NCI-H2196 (cell line): ENCODE measurements around the gene MYO3A.
"Not testable (repeated sequence)": the region's sequence is repeated elsewhere in the genome, so short reads cannot be mapped to it uniquely, and the experiment has no call there.

Experiments
- DNase-seq: peaks from one replicate; lab custom pipeline; 2025; ENCODE audit not compliant: unreplicated experiment; lab: John Stamatoyannopoulos, UW

The MYO3A gene

DNA sequence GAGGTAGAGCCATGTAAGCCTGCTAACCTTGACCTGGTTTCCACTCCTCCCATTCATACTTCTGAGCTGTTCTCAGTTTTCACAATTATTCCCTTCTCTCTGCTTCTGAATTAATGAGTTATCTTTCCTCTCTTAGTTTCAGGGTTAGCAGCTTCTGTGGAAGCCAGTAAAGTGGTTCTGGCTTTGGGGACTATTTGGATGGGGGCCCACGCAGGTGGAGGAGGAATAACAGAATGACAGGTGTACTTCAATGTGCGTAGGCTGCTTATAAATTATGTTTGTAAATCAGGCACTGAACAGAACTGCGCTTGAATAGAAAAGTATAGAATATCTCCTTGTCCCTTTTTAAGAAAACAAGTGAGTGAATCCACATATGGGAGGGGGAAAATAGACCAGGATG is 153.6 kb downstream of the MYO3A start:
- DNase-seq: no peak

- no peak for DNase-seq
These were observed 156.0 kb downstream of the MYO3A start for GRCh38 chr10:26090026-26090425.

- no peak for DNase-seq
These were observed 156.7 kb downstream of the MYO3A start for GRCh38 chr10:26090762-26091161.

DNA sequence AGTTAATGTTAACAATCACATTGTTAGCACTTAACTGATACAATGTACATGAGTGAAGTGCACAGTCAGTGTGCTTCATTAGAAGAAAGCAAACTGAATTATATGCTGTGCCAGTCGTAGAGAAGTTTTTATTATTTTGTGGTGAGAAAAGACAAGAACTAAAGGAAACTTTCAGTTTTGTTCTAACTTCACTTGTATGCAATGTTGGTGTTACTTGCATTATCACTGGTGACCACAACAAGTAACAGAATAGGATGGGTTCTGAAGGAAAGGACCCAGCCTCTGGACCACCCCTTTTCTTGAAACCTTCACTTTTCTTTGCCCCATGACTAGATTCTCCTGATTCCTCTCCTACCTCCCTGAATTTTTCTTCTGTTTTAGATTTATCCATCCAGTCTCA is 159.2 kb downstream of the MYO3A start:
- no peak for DNase-seq

DNA sequence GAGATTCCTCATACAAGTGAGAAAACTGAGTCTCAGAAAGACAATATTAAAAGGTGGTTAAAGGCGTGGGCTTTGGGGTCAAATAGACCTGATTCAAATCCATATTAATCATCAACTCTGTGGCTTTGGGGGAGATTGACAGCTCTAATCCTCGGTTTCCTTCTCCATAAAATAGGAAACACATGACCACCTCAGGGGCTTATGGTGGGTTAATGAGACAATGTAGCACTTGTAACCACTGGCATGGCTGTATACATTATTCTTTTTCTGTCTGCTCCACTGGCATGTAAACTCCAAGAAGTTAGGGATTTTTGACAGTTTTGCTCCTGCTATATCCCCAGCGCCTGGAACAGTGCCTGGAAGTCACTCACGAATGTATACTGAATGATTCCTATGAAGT is 161.8 kb downstream of the MYO3A start:
- DNase-seq: no peak

DNA sequence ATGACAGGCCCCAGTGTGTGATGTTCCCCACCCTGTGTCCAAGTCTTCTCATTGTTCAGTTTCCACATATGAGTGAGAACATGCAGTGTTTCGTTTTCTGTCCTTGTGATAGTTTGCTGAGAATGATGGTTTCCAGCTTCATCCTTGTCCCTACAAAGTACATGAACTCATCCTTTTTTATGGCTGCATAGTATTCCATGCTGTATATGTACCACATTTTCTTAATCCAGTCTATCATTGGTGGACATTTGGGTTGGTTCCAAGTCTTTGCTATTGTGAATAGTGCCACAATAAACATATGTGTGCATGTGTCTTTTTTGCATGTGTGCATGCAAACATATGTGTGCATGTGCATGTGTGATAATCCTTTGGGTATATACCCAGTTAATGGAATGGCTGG is 163.5 kb downstream of the MYO3A start:
- DNase-seq: not testable (repeated sequence)

- DNase-seq: no peak
These were observed 178.5 kb downstream of the MYO3A start for GRCh38 chr10:26112532-26112931.

DNA sequence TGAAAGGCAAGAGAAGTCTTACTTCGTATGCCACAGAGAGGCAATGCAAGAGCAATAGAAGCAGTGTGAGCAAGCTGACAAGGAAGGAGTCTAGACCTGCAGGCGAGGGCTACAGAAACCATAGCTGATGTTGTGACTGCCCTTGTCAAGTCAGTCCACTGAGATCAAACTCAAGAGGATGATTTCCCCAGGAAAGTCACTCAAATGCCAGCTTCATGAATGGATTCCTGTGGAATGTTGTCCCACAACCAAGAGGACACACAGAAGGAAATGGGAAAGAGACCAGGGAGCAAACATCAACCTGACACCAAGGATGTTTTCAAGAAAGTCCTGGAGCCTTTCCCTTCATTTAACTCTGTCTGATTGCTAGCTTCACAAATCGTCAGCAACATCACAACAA is 204.6 kb downstream of the MYO3A start:
- no peak for DNase-seq

- DNase-seq: no peak
These were observed 222.0 kb downstream of the MYO3A start for GRCh38 chr10:26156019-26156418.

GRCh38 chr10:26157734-26158133 is 223.7 kb downstream of the MYO3A start:
- no peak for DNase-seq

GRCh38 chr10:26169466-26169865 is 235.4 kb downstream of the MYO3A start:
- no peak for DNase-seq

GRCh38 chr10:26172131-26172530 is 238.1 kb downstream of the MYO3A start:
- no peak for DNase-seq

DNA sequence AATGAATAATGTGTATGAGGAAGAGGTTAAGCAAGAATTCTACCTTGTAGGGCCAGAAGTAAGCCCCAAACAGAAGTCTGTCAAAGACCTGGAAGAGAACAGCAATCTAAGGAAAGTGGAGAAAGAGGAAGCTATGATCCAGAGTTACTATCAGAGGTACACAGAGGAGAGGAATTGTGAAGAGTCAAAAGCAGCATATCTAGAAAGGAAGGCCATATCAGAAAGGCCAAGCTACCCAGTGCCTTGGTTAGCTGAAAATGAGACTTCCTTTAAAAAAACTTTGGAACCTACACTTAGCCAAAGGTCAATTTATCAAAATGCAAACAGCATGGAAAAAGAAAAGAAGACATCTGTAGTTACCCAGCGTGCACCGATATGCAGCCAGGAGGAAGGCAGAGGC is 239.8 kb downstream of the MYO3A start:
- DNase-seq: no peak

DNA sequence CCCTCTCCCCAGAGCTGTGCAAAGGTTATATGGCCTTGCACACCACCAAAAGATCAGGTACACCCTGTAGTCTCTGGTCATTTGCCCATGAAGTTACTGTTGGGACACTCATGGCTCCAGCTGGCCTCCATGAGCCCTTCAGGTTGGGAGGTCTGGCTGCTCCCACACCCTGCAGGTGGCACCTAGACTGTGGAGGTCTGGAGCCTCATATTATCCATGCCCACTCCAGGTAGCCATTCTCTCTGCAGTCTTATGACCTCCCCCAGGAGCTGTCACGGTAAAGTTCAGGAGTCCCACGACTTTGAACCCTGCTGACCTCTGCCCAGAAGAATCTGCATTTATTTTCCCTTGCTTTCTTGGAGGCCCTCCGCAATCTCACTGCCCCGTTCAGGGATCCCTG is 243.3 kb downstream of the MYO3A start:
- DNase-seq: no peak

DNA sequence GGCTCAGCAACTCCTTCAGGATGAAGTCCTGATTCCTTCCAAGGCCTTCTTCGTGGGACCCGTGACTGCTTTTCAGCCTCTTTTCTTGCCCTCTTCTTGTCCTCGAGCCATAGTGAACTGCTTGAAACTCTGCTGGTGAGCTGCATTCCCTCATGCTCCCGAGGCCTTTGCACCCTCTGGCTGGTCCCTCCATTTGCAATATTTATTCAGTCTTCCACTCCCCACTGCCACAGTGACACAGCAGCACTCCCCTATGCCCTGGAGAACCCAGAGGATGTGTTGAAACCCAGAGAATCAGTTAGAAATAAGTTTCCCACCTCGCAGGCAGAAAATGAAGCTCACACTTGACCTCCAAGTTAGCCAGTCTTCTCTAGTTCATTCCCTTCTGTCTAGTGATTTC is 260.2 kb downstream of the MYO3A start:
- DNase-seq: no peak

DNA sequence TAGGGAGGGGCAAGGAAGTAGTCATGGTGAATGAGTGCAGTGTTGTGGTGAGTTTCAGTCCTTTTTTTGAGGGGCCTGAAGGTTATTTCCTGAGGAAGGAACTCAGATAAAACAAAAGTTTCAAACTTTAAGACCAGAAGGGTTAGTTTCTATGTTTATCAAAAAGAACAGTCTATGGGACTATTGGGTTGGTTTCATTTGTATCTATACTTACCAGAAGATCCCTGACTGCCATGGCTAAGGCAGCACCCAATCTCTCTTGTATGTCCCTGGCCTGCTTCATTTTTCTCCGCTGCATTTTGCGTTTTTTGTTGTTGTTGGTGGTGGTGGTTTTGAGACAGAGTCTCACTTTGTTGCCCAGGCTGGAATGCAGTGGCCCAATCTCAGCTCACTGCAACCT is 263.2 kb downstream of the MYO3A start:
- DNase-seq: no peak

DNA sequence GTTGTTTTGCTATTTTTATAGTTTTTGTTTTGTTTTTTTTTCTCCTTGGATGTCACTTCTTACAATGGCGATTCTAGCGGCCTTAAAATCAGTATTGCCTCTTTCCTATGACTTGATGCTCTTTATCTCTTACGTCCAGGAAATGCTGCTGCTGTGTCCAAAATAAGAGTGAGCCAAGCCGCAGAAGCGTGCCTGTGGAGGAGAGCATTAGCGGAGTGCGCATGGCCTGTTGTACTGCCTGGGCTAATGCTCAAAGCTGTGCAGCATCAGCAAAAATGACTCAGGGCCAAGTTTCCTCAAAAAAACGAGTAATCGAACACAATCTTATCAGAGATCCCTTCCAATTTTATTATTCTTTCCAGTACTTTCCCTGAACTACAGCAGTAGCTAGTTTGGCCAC is 264.1 kb downstream of the MYO3A start:
- no peak for DNase-seq

GRCh38 chr10:26199841-26200240 is 265.8 kb downstream of the MYO3A start:
- no peak for DNase-seq

- no peak for DNase-seq
These were observed 271.2 kb downstream of the MYO3A start for GRCh38 chr10:26205223-26205622.

DNA sequence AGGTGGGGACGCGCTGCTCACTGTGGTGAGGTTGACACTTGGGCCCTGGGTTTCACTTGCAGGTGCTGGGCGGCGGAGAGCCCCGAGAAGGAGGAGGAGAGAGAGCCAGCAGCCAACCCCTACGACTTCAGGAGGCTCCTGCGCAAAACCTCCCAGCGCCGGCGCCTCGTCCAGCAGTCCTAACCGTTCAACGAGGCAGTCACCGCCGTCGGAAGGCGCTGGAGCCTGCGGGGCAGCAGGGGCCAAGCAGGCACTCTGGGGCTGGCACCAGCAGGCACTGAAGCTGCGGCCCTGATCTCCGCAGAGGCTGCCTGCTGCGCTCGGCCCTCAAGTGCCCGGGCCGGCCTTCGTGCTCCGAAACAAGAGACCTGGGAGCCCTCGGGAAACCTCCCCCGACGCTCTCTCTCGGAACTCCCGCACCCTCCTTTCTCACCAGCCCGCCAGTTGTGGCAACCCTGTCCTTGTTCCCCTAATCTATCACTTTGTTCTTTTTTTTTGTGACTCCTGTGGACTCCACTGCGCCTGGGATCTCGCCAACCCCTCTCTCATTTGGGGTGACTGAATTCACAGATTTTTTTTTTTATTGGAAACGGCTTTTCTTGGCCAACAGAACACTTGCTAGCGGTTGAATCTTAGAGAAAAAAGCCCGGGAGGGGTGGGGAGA is 277.9 kb downstream of the MYO3A start:
- no peak for DNase-seq

DNA sequence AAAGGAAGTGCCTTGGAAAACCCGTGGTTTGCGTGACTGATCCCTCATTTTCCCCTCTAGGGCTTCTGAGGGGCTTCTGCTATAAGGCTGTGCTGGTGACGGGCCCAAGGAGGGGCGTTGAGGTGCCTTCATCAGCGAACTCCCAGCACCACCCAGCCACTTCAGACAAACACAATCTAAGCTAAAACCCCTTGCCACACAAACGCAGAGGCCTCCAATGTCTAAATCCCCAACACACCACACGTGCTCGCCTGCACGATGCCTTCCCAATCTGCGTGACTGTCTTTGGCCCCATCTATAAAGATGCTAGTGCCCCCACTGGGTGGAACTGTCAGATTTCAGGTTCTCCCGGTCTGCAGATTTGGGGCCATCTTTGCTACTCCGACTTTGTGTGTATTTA is 278.5 kb downstream of the MYO3A start:
- DNase-seq: no peak

- DNase-seq: no peak
These were observed 279.2 kb downstream of the MYO3A start for GRCh38 chr10:26213157-26213800.

- no peak for DNase-seq
These were observed 280.0 kb downstream of the MYO3A start for GRCh38 chr10:26214004-26214403.
